SU-DHL-6 (cell line): ENCODE results near the gene SERPINA6.

Source experiments
- H2AFZ ChIP-seq: fragments of 200-600 bp; sonication (generic); 2 replicates; pipeline ENCODE4 v1.6.1; 2014; ENCODE audit warnings: low read depth, mild to moderate bottlenecking, moderate library complexity, mixed read lengths, antibody characterized with exemption, low read length; ENCODE audit not compliant: severe bottlenecking
- H3F3A ChIP-seq: fragments of 200-600 bp; shearing (Covaris generic); 2 replicates; pipeline ENCODE4 v1.6.0; 2016; ENCODE audit warnings: antibody characterized with exemption, mild to moderate bottlenecking; ENCODE audit not compliant: insufficient read depth
- H3K27ac ChIP-seq: fragments of 200-600 bp; sonication (generic); 2 replicates; pipeline ENCODE4 v1.5.1; 2016; ENCODE audit warnings: low read depth, mild to moderate bottlenecking, low read length, moderate library complexity, mixed read lengths
- H3K27me3 ChIP-seq: fragments of 200-600 bp; sonication (generic), shearing (Covaris generic); 2 replicates; pipeline ENCODE4 v1.6.0; 2014; ENCODE audit warnings: mild to moderate bottlenecking, low read length
- H3K36me3 ChIP-seq: fragments of 200-600 bp; sonication (generic); 2 replicates; pipeline ENCODE4 v1.6.1; 2014; ENCODE audit warnings: mild to moderate bottlenecking, low read length, mixed read lengths
- H3K4me2 ChIP-seq: fragments of 300-600, 200-600 bp; shearing (Covaris generic), sonication (generic); 2 replicates; pipeline ENCODE4 v1.6.0; 2014; ENCODE audit warnings: low read length, low read depth, mild to moderate bottlenecking; ENCODE audit not compliant: poor library complexity, severe bottlenecking
- H3K4me3 ChIP-seq: fragments of 200-600 bp; sonication (generic); 2 replicates; pipeline ENCODE4 v1.5.1; 2014; ENCODE audit warnings: antibody characterized with exemption, low read length, mild to moderate bottlenecking, mixed read lengths; ENCODE audit not compliant: insufficient read depth, poor library complexity, severe bottlenecking
- H3K79me2 ChIP-seq: fragments of 200-600 bp; sonication (generic); 2 replicates; pipeline ENCODE4 v1.6.1; 2014; ENCODE audit warnings: mild to moderate bottlenecking, low read length, moderate library complexity; ENCODE audit not compliant: insufficient read depth
- H3K9ac ChIP-seq: fragments of 200-600 bp; sonication (generic); 2 replicates; pipeline ENCODE4 v1.7.0; 2014; ENCODE audit warnings: mild to moderate bottlenecking, low read length
- H3K9me2 ChIP-seq: fragments of 200-600 bp; sonication (generic); replicated peaks from 2 replicates; pipeline ENCODE4 v1.6.1; 2014; ENCODE audit warnings: low read length; ENCODE audit not compliant: insufficient read depth
- H3K9me3 ChIP-seq: fragments of 200-600 bp; sonication (generic); 2 replicates; pipeline ENCODE4 v1.6.1; 2014; ENCODE audit warnings: low read length, mixed read lengths; ENCODE audit not compliant: insufficient read depth
- H4K20me1 ChIP-seq: fragments of 200-600 bp; sonication (generic); 2 replicates; pipeline ENCODE4 v1.6.1; 2014; ENCODE audit warnings: low read depth, mild to moderate bottlenecking, antibody characterized with exemption, low read length, moderate library complexity, mixed read lengths
- CTCF ChIP-seq: fragments of 200-600 bp; sonication (generic); IDR thresholded peaks from one replicate; pipeline ENCODE4 v1.5.1; 2017; ENCODE audit warnings: antibody characterized with exemption, mild to moderate bottlenecking, low read length, moderate library complexity; ENCODE audit not compliant: insufficient read depth, poor library complexity, severe bottlenecking
- EZH2phosphoT487 ChIP-seq: fragments of 200-600 bp; sonication (generic), shearing (Covaris generic); conservative IDR thresholded peaks from 2 replicates; pipeline ENCODE4 v1.6.1; 2018; ENCODE audit warnings: mild to moderate bottlenecking, antibody characterized with exemption, low read length, moderate library complexity, mixed read lengths

The SERPINA6 gene

GRCh38 chr14:94363151-94363624 is 40.1 kb upstream of the SERPINA6 start:
- H3K4me3 ChIP-seq, result no peak overlapping the region
- H3K79me2 ChIP-seq, result no peaks in the 10 kb centered on the region
- no peaks in the 10 kb centered on the region for H4K20me1 ChIP-seq
- no peaks in the 10 kb centered on the region for H3K9me2 ChIP-seq
- no peaks in the 10 kb centered on the region for H3K9me3 ChIP-seq
- no peak for TF ChIP-seq CTCF
- no peak for TF ChIP-seq EZH2phosphoT487
- H3K27ac ChIP-seq, result no peak overlapping the region
- no peaks in the 10 kb centered on the region for H3K36me3 ChIP-seq
- no peak overlapping the region for H2AFZ ChIP-seq
- no peaks in the 10 kb centered on the region for H3F3A ChIP-seq
- H3K9ac ChIP-seq, result no peak overlapping the region
- no peaks in the 10 kb centered on the region for H3K27me3 ChIP-seq
- no peak overlapping the region for H3K4me2 ChIP-seq

GRCh38 chr14:94362614-94363133 is 39.5 kb upstream of the SERPINA6 start:
- TF ChIP-seq CTCF (no peak), EZH2phosphoT487 (no peak)
- no peaks in the 10 kb centered on the region for H3K36me3 ChIP-seq
- H3K27me3 ChIP-seq, result no peaks in the 10 kb centered on the region
- no peak overlapping the region for H2AFZ ChIP-seq
- H3K27ac ChIP-seq, result no peak overlapping the region
- H3F3A ChIP-seq, result no peaks in the 10 kb centered on the region
- H4K20me1 ChIP-seq, result no peaks in the 10 kb centered on the region
- H3K9ac ChIP-seq, result no peak overlapping the region
- no peaks in the 10 kb centered on the region for H3K79me2 ChIP-seq
- no peaks in the 10 kb centered on the region for H3K9me3 ChIP-seq
- H3K4me3 ChIP-seq, result no peak overlapping the region
- no peaks in the 10 kb centered on the region for H3K9me2 ChIP-seq
- no peak overlapping the region for H3K4me2 ChIP-seq

- Histone ChIP-seq H3K27ac (no peak overlapping the region), H3K9me3 (no peaks in the 10 kb centered on the region), H3K4me2 (no peak overlapping the region), H3K9me2 (no peaks in the 10 kb centered on the region), H3K27me3 (no peaks in the 10 kb centered on the region), H3K36me3 (no peaks in the 10 kb centered on the region), H2AFZ (no peak overlapping the region), H3K9ac (no peak overlapping the region), H3K4me3 (no peak overlapping the region), H3K79me2 (no peaks in the 10 kb centered on the region), H3F3A (no peaks in the 10 kb centered on the region), H4K20me1 (no peaks in the 10 kb centered on the region)
- TF ChIP-seq EZH2phosphoT487 (no peak), CTCF (no peak)
Observed at GRCh38 chr14:94361682-94362081, 38.5 kb upstream of the SERPINA6 start.
